Activated CD4-positive, alpha-beta T cell treated with anti-CD3 and anti-CD28 coated beads, Interleukin-2, amount 50 U/mL, for 24 hours (primary cell): ENCODE measurements around the gene IZUMO4.

Source experiments
- DNase-seq, 2 donors: peaks; one replicate each; pipeline ENCODE4 v3.0.0-alpha.2; 2020; ENCODE audit warnings: low read depth in 1 of 2, low spot score in 1 of 2

IZUMO4 gene

DNA sequence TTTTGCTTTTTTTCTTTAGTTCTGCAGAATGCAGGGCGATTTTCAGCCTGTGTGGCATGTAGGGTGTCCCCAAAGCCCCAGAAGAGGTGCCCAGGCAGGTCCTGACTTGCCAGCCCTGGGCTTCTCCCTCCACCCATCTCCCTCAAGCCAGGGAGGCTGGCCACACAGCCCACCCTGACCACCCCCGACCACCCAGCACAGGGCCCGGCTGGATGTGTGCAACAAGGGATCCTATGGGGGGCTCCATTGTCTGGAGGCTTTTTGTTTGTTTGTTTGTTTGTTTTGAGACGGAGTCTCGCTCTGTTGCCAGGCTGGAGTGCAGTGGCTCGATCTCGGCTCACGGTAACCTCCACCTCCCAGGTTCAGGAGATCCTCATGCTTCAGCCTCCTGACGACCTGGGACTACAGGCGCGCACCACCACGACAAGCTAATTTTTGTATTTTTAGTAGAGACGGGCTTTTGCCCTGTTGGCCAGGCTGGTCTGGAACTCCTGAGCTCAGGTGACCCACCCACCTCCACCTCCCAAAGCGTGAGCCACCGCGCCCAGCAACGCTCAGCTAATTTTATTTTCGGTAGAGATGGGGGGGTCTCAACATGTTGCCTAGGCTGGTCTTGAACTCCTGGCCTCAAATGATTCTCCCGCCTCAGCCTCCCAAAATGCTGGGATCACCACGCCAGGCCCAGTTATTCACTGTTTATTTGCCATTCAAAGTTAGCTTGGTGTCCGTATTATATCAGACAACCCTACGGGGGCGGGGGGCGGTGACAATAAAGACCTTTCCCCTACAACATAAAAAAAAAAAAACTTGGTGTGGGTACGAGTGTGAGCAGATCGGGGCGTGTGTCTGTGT lies 37.9 kb upstream of the IZUMO4 start:
- DNase-seq = no peak

- DNase-seq = no peak
Measured at GRCh38 chr19:2059422-2060201, 37.1 kb upstream of the IZUMO4 start.

GRCh38 chr19:2060884-2061494 lies 35.7 kb upstream of the IZUMO4 start:
- DNase-seq = no peak

- DNase-seq = peak; percentile 99 to 100
Measured at GRCh38 chr19:2061495-2062388, 35.0 kb upstream of the IZUMO4 start.

GRCh38 chr19:2062389-2062729 lies 34.4 kb upstream of the IZUMO4 start:
- no peak for DNase-seq

DNA sequence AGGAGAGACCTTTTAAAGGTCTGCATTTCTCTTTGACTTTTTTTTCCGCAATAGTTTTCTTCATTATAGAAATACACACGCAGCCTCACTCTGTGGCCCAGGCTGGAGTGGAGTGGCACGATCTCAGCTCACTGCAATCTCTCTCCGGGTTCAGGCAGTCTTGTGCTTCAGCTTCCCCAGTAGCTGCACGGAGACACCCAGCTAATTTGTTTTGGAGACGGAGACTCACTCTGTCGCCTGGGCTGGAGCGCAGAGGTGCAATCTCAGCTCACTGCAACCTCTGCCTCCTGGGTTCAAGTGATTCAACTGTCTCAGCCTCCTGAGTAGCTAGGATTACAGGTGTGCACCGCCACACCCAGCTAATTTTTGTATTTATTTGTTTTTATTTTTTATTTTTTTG lies 33.9 kb upstream of the IZUMO4 start:
- DNase-seq = no peak

DNA sequence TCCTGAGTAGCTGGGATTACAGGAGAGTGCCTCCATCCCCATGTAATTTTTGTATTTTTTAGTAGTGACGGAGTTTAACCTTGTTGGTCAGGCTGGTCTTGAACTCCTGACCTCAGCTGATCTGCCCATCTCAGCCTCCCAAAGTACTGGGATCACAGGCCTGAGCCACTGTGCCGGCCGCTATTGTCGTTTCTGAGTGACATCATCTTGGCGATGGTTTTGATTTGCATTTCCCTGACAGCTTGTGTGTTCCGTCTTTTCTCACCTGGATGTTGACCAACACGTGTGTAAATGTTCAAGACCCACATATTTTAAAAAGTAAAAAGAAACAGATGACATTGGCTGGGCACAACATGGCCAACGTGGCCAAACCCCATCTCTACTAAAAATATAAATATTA lies 32.9 kb upstream of the IZUMO4 start:
- no peak for DNase-seq

GRCh38 chr19:2064395-2064787 lies 32.3 kb upstream of the IZUMO4 start:
- no peak for DNase-seq

- no peak for DNase-seq
Measured at GRCh38 chr19:2064788-2065524, 31.8 kb upstream of the IZUMO4 start.

DNA sequence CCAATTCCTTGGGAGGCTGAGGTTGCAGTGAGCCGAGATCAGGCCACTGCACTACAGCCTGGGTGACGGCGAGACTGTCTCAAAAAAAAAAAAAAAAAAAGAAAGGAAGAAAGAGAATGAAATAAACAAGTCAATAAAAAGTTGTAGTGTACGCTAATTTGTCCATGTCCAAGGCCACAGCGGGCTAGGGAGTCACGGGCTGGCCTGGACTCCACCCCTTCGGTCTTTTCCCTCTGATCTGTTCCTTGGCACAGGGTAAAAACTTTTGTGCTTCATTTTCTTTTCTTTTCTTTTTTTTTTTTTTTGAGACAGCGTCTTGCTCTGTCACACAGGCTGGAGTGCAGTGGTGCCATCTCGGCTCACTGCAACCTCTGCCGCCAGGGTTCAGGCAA lies 26.3 kb upstream of the IZUMO4 start:
- no peak for DNase-seq

- no peak for DNase-seq
Measured at GRCh38 chr19:2070986-2071673, 25.6 kb upstream of the IZUMO4 start.

DNA sequence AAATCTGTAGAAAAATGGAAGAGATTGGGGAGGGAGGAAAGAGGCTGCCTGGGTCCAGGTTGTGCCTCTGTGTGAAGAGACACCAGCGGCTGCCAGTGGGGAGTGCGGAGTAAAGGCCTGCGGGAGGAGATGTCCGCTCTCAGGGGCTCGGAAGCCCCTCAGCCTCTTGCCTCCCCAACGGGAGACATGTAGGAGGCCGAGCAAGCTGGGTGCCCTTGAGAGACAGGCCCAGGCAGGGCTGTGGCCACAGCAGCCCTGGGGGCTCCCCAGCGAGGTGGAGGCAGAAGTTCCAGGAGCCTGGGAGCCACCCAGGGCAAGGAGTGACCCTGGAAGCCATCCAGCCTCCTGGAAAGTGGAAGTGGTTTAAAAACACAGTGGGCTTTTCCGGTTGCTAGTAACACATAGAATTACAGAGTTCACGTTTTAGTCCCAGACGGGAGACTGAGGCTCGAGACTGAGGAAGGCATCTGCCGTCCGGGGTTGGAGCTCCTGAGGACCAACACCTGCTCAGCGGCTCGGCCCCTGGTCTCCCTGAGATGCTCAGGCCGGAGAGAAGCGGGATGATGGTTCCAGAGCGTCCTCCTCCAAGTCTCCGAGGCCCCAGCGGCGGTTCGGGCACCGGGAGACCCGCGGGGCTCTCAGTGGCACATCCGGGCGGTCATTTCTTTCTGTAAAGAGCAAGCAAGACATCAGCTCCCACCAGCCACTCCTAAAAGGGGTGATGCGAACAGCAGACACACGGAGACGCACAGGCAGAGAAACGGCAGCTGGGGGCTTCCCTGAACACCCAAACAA lies 23.8 kb upstream of the IZUMO4 start:
- no peak for DNase-seq

GRCh38 chr19:2076526-2076944 lies 20.2 kb upstream of the IZUMO4 start:
- DNase-seq = no peak

DNA sequence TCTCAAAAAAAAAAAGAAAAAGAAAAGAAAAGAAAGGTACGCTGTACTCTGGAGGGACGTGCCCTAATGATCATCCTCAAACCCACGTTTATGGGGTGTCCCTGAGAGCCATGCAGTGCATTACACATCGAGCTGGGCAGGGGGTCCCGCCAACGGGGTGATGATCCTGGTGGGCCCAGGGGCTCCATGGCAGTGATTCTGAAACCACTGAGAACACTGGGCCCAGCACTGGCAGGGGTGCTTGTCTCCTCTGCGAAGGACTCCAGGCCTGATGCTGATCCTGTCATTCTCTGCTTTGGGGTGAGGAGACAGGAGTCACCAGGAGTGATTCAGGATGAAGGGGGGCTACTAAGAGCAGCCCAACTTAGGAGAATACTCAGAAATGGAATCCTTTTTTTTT lies 19.3 kb upstream of the IZUMO4 start:
- no peak for DNase-seq

DNA sequence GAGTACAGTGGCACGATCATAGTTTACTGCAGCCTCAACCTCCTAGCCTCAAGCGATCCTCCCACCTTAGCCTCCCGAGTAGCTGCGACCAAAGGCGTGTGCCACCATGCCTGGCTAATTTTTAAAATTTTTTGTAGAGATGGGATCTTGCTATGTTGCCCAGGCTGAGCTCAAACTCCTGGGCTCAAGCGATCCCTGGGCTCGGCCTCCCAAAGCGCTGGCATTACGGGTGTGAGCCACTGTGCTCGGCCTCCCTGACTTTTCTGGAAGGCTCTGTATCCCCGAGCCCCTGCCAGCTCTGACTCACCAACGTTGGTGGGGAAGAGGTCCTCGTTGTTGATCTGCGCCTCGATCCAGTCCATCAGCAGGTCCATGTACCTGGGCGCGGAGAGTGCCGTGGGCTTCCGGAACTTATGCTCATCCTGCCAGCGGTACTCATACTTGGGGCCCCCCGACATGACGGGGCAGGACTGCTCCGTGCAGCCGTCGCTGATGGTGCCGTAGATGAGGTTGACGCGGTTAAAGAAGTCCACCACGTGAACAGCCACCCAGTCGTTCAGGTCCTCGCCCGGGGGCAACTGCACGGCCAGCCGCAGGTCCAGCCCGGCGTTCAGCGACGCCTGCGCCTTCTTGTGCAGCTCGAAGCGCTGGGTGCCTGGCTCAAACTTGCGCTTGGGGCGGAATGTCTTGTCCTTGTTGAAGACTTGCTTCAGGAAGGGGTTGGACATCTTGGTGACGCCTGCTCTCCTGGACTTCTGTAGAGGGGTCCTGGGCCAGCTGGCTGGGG lies 18.7 kb upstream of the IZUMO4 start:
- DNase-seq = no peak

- no peak for DNase-seq
Measured at GRCh38 chr19:2079076-2079864, 17.4 kb upstream of the IZUMO4 start.

DNA sequence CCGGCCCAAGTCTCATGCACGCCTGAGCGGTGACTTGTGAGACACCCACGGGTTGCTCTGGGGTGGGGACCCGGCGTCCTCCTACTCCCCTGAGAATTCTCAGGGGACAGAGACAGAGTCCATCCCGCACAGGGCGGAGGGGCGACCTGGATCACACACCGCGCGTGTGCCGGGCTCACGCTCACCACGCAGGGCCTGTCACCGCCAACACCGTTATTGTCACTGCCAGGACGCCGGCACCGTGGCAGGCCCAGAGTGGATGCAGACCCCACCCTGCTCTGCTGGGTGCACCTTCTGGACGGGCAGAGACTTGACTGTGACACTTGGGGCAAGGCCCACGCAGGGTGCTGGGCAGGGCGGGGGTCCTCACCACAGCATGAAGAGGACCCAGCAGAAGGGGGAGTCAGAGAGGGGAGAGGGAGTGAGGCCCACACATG lies 16.8 kb upstream of the IZUMO4 start:
- DNase-seq = no peak
